ENCODE data around the gene PGLYRP1.
A peak's percentile ranks its signal among the peaks of the same experiment; 100 is the strongest.

Gene PGLYRP1

GRCh38 chr19:46017874-46018675 lies 4.8 kb downstream of the PGLYRP1 start:
- ChIA-PET POLR2A (no interaction called here), CTCF (interaction anchor here (1.0 to 4.3 kb wide), 9 partner anchors 10 to 262 kb away, joined by 3 to 43 read pairs (median 4); partner anchors contain the start of genes FOXA3 and IGFL4)
- TF ChIP-seq CTCF (IDR thresholded peaks at IDR 0.05; ENCODE audit: control extremely low read depth, extremely low read depth, low read depth, missing control alignments), result no peak
- no peak for DNase-seq (ENCODE audit: extremely low spot score)

- no peak for TF ChIP-seq CTCF (IDR thresholded peaks at IDR 0.05; ENCODE audit: control extremely low read depth, extremely low read depth, low read depth, missing control alignments)
- ChIA-PET CTCF (interaction anchor here (0.6 to 4.3 kb wide), 15 partner anchors 9 to 263 kb away, joined by 3 to 43 read pairs (median 4); partner anchors contain the start of genes CCDC61, FOXA3 and IGFL4), POLR2A (no interaction called here)
- no peak for DNase-seq (ENCODE audit: extremely low spot score)
Measured at GRCh38 chr19:46017095-46017429, 5.8 kb downstream of the PGLYRP1 start.

- ChIA-PET POLR2A (interaction anchor here (0.5 kb wide), 1 partner anchor 247 kb away, joined by 4 read pairs; no protein-coding TSS in a partner anchor), CTCF (interaction anchor here (0.6 to 4.3 kb wide), 16 partner anchors 9 to 264 kb away, joined by 3 to 43 read pairs (median 4); partner anchors contain the start of genes CCDC61, FOXA3 and IGFL4)
- peak; percentile 93 for DNase-seq (ENCODE audit: extremely low spot score)
- TF ChIP-seq CTCF (IDR thresholded peaks at IDR 0.05; ENCODE audit: control extremely low read depth, extremely low read depth, low read depth, missing control alignments), result peak; percentile 87
Measured at GRCh38 chr19:46016426-46017094, 6.3 kb downstream of the PGLYRP1 start.

- CTCF ChIA-PET, result interaction anchor here (0.7 to 4.3 kb wide), 6 partner anchors 10 to 198 kb away, joined by 3 to 43 read pairs (median 8); partner anchors contain the start of genes CCDC61 and FOXA3
- TF ChIP-seq CTCF (IDR thresholded peaks at IDR 0.05; ENCODE audit: control extremely low read depth, extremely low read depth, low read depth, missing control alignments), result no peak
- peak; percentile 53 for DNase-seq (ENCODE audit: extremely low spot score)
- POLR2A ChIA-PET, result no interaction called here
Measured at GRCh38 chr19:46015687-46016425, 7.0 kb downstream of the PGLYRP1 start.

- TF ChIP-seq CTCF (IDR thresholded peaks at IDR 0.05; ENCODE audit: control extremely low read depth, extremely low read depth, low read depth, missing control alignments), result no peak
- ChIA-PET CTCF (interaction anchor here (1.0 kb wide), 1 partner anchor 249 kb away, joined by 5 read pairs; no protein-coding TSS in a partner anchor), POLR2A (no interaction called here)
- peak; percentile 79 for DNase-seq (ENCODE audit: extremely low spot score)
Measured at GRCh38 chr19:46014941-46015686, 7.7 kb downstream of the PGLYRP1 start.

All from GM10248 (cell line).